Activated B cell treated with CpG ODN at 0.5 μM for 24 hours (primary cell): Measurements from ENCODE around the gene C12orf42. TPM values are rescaled to one million over a fixed set of nuclear protein-coding genes. Genes with fewer than 3 reads are reported as not detected.

ENCODE experiments used
- ATAC-seq: fragments of 200-7000 bp; cut with Tn5 transposase; one replicate; pipeline ENCODE4 v1.10.0; 2021; ENCODE audit warnings: low read depth, mild to moderate bottlenecking, moderate library complexity
- CTCF ChIA-PET: fragments of 350-600 bp; sonication (Branson Sonifier 250); formaldehyde crosslinking; loops from one replicate; lab custom pipeline; 2021; ENCODE audit warnings: antibody characterized with exemption; lab: Charles Lee
- POLR2A ChIA-PET: fragments of 350-600 bp; sonication (Branson Sonifier 250); formaldehyde crosslinking; loops from one replicate; lab custom pipeline; 2021; ENCODE audit warnings: antibody characterized with exemption; lab: Charles Lee
- DNase-seq: peaks from one replicate; pipeline ENCODE4 v3.0.0; 2022
- H3K27ac Mint-ChIP-seq: one replicate; pipeline ENCODE4 v1.8.0; 2020; ENCODE audit warnings: mixed read lengths
- H3K27me3 Mint-ChIP-seq: one replicate; pipeline ENCODE4 v1.8.0; 2021; ENCODE audit warnings: mixed read lengths
- H3K36me3 Mint-ChIP-seq: one replicate; pipeline ENCODE4 v1.8.0; 2021; ENCODE audit warnings: low read depth, mixed read lengths
- H3K4me1 Mint-ChIP-seq: one replicate; pipeline ENCODE4 v1.8.0; 2021; ENCODE audit warnings: mixed read lengths
- H3K4me3 Mint-ChIP-seq: one replicate; pipeline ENCODE4 v1.8.0; 2020; ENCODE audit warnings: mild to moderate bottlenecking, mixed read lengths
- H3K9me3 Mint-ChIP-seq: one replicate; pipeline ENCODE4 v1.8.0; 2020; ENCODE audit warnings: mixed read lengths
- intact Hi-C: fragments of 100-400 bp; cut with micrococcal nuclease; formaldehyde crosslinking; loops from one replicate; pipeline ENCODE4 v1.15.1; 2024
- total RNA-seq: library from RNA; stranded (reverse); gene quantifications from 2 replicates; pipeline ENCODE4 v1.2.3, GENCODE V29; 2022
- TF ChIP-seq, protein P1 (sequence below): fragments of 200-600 bp; IDR thresholded peaks from one replicate; pipeline ENCODE4 v1.8.0; 2022; ENCODE audit warnings: antibody characterized with exemption, mild to moderate bottlenecking

C12orf42 gene
- total RNA-seq, 1 donor from 2014 or later, result 21.0 TPM

DNA sequence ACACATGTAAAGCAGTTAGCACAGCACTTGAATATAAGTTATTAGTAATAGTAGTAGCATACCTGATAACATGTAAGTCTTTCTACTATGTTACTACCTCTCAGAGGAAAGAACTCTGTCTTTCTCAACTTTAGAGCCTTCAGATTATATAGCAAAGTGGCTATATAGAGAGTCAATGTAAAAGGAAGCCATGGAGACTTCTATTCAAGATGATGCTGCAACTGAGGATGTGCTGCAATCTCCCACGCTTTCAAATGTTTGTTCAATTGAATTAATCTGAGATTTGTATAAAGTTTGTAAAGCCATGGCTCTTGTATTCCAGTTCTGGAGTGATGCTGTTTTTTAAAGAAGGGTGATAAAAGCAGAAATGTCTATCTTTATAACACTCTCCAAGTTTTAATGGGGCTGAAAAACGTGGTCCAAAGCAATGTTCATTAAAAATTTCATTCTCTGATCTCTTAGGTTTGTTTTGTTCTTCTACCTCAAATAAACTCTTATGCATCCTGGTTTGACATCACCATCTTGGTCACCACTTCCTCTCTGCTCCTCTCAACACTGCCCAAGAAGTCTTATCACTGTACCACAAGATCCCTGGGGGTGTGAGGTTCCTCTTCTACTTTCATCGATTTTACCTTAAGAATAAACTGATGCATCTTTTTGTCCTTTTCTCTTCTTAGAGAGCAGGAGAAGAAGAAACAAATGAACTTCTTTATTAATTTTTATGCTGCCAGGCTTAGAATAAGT, 40.6 kb downstream of the C12orf42 start:
- H3K27ac Mint-ChIP-seq, result peak overlapping the region; percentile 70
- TF ChIP-seq, protein P1, sequence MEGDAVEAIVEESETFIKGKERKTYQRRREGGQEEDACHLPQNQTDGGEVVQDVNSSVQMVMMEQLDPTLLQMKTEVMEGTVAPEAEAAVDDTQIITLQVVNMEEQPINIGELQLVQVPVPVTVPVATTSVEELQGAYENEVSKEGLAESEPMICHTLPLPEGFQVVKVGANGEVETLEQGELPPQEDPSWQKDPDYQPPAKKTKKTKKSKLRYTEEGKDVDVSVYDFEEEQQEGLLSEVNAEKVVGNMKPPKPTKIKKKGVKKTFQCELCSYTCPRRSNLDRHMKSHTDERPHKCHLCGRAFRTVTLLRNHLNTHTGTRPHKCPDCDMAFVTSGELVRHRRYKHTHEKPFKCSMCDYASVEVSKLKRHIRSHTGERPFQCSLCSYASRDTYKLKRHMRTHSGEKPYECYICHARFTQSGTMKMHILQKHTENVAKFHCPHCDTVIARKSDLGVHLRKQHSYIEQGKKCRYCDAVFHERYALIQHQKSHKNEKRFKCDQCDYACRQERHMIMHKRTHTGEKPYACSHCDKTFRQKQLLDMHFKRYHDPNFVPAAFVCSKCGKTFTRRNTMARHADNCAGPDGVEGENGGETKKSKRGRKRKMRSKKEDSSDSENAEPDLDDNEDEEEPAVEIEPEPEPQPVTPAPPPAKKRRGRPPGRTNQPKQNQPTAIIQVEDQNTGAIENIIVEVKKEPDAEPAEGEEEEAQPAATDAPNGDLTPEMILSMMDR, result no peak
- H3K4me1 Mint-ChIP-seq, result peaks cover 46% of the 10 kb centered on the region
- CTCF ChIA-PET, result no interaction called here
- intact Hi-C loops, result loop anchor here (1.0 to 2.0 kb wide), 4 partner anchors 14 to 62 kb away; partner anchors contain the start of gene C12orf42
- no peak for DNase-seq
- no peaks in the 10 kb centered on the region for H3K27me3 Mint-ChIP-seq
- peak overlapping the region; percentile 26 for H3K4me3 Mint-ChIP-seq
- ATAC-seq, result peak; percentile 98
- POLR2A ChIA-PET, result interaction anchor here (2.3 kb wide), 1 partner anchor 14 kb away, joined by 8 read pairs; no protein-coding TSS in a partner anchor
- peaks cover 2% of the 10 kb centered on the region for H3K9me3 Mint-ChIP-seq
- no peaks in the 10 kb centered on the region for H3K36me3 Mint-ChIP-seq

DNA sequence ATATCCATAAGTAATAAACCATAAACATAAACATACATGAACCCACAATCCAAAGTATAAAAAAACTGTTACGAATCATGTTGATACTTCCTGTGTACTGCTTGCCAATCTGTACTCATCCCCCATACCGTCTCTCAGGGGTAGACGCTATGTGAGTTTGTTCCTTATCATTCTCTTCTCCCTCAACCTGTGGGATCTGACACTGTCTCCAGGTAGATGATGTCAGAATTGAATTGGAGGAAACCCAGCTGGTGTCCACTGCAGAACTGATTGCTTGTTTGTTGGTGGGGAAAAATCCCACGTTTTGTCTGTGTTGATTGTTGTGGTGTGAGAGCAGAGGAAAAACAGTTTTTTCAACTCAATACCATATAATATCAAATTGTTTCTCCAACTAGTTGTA, 50.8 kb downstream of the C12orf42 start:
- TF ChIP-seq, protein P1, result no peak
- Mint-ChIP-seq H3K4me1 (peaks cover 44% of the 10 kb centered on the region), H3K36me3 (peaks cover 6% of the 10 kb centered on the region), H3K27ac (no peak overlapping the region), H3K9me3 (peaks cover 6% of the 10 kb centered on the region), H3K27me3 (no peaks in the 10 kb centered on the region), H3K4me3 (no peak overlapping the region)
- DNase-seq, result no peak
- ChIA-PET CTCF (no interaction called here), POLR2A (no interaction called here)
- intact Hi-C loops, result loop anchor here (5.0 kb wide), 3 partner anchors 102 to 1508 kb away; partner anchors contain the start of gene ASCL1
- ATAC-seq, result no peak

DNA sequence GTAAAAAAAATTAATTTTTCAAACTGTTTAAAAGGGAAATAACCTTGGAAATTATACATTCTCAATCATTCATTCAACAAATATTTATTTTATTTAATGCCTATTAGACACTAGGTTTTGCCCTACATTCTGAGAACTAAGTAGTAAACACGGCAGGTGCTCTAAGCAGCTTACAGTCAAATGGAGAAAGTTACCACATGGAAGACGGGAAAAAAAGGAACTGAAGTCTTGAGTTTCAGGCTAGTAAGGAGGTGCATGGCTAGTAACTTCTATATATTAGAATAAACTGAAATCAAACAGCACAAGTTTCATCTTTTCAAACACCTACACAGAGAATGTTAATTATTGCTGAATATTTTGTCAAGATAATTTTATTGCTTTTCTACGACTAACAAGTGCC, 52.9 kb downstream of the C12orf42 start:
- H3K36me3 Mint-ChIP-seq, result peaks cover 6% of the 10 kb centered on the region
- intact Hi-C loops, result loop anchor here (5.0 kb wide), 3 partner anchors 104 to 1506 kb away; partner anchors contain the start of gene ASCL1
- ChIA-PET POLR2A (interaction anchor here (2.7 kb wide), 1 partner anchor 20 kb away, joined by 17 read pairs; no protein-coding TSS in a partner anchor), CTCF (no interaction called here)
- peak overlapping the region; percentile 38 for H3K4me3 Mint-ChIP-seq
- peaks cover 44% of the 10 kb centered on the region for H3K4me1 Mint-ChIP-seq
- ATAC-seq, result no peak
- H3K27ac Mint-ChIP-seq, result peak overlapping the region; percentile 82
- TF ChIP-seq, protein P1, result no peak
- H3K9me3 Mint-ChIP-seq, result peaks cover 3% of the 10 kb centered on the region
- H3K27me3 Mint-ChIP-seq, result no peaks in the 10 kb centered on the region
- DNase-seq, result no peak

DNA sequence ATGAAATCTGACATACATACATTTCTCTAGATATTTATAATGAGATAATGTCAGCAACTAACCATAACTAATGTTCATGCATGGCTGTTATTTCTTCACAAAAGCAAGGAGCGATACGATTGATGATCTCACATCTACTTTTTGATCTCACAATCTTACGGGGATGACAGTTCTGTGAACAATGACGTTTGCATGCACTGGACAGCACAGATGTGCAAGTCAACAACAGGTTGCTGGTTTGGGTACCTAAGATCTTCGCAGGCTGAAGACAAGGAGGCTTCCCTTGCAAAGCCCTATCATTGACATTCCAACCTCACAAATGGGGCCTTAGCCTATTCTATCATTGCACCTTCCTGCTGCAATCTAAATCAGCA, 53.6 kb downstream of the C12orf42 start:
- peak overlapping the region; percentile 91 for H3K4me3 Mint-ChIP-seq
- peaks cover 44% of the 10 kb centered on the region for H3K4me1 Mint-ChIP-seq
- peaks cover 6% of the 10 kb centered on the region for H3K36me3 Mint-ChIP-seq
- TF ChIP-seq, protein P1, result no peak
- POLR2A ChIA-PET, result interaction anchor here (0.6 to 2.7 kb wide), 6 partner anchors 10 to 53 kb away, joined by 5 to 36 read pairs (median 10); partner anchors contain the start of gene C12orf42
- peak overlapping the region; percentile 98 for H3K27ac Mint-ChIP-seq
- H3K9me3 Mint-ChIP-seq, result peaks cover 1% of the 10 kb centered on the region
- intact Hi-C loops, result loop anchor here (5.0 kb wide), 3 partner anchors 105 to 1505 kb away; partner anchors contain the start of gene ASCL1
- DNase-seq (no peak), ATAC-seq (peak; percentile 6)
- H3K27me3 Mint-ChIP-seq, result no peaks in the 10 kb centered on the region
- CTCF ChIA-PET, result no interaction called here
